OCI-LY1 (cell line): Measurements from ENCODE around the gene ABCC4.

ENCODE experiments used
- H2AFZ ChIP-seq: fragments of 200-600 bp; sonication (generic), shearing (Covaris generic); 2 replicates; pipeline ENCODE4 v1.6.0; 2014; ENCODE audit warnings: antibody characterized with exemption, mild to moderate bottlenecking, low read length
- H3F3A ChIP-seq: fragments of 200-600 bp; sonication (generic), shearing (Covaris generic); 2 replicates; pipeline ENCODE4 v1.6.0; 2014; ENCODE audit warnings: mild to moderate bottlenecking, antibody characterized with exemption, low read length, moderate library complexity; ENCODE audit not compliant: insufficient read depth
- H3K27ac ChIP-seq: fragments of 200-600 bp; sonication (generic); 2 replicates; pipeline ENCODE4 v1.5.1; 2014; ENCODE audit warnings: low read length, mixed run types, mild to moderate bottlenecking, low read depth; ENCODE audit not compliant: poor library complexity, severe bottlenecking
- H3K27me3 ChIP-seq: fragments of 200-600 bp; sonication (generic); 2 replicates; pipeline ENCODE4 v1.6.0; 2014; ENCODE audit warnings: antibody characterized with exemption, mild to moderate bottlenecking, low read length, moderate library complexity; ENCODE audit not compliant: insufficient read depth
- H3K36me3 ChIP-seq: fragments of 200-600 bp; sonication (generic); 2 replicates; pipeline ENCODE4 v1.6.1; 2014; ENCODE audit warnings: mild to moderate bottlenecking, antibody characterized with exemption, low read length, moderate library complexity, mixed read lengths; ENCODE audit not compliant: insufficient read depth
- H3K4me1 ChIP-seq: fragments of 200-600 bp; sonication (generic); 2 replicates; pipeline ENCODE4 v1.5.1; 2014; ENCODE audit warnings: mild to moderate bottlenecking, low read length, moderate library complexity; ENCODE audit not compliant: insufficient read depth, severe bottlenecking
- H3K4me2 ChIP-seq: fragments of 200-600 bp; sonication (generic), shearing (Covaris generic); 2 replicates; pipeline ENCODE4 v1.6.1; 2014; ENCODE audit warnings: low read length
- H3K4me3 ChIP-seq: fragments of 200-600 bp; sonication (generic); 2 replicates; pipeline ENCODE4 v1.5.1; 2014; ENCODE audit warnings: low read length, low read depth, mild to moderate bottlenecking, mixed read lengths; ENCODE audit not compliant: poor library complexity, severe bottlenecking
- H3K79me2 ChIP-seq: fragments of 200-600 bp; shearing (Covaris generic); 2 replicates; pipeline ENCODE4 v1.6.1; 2016; ENCODE audit warnings: mixed run types, low read length, mixed read lengths; ENCODE audit not compliant: insufficient read depth
- H3K9ac ChIP-seq: fragments of 200-600 bp; sonication (generic), shearing (Covaris generic); 2 replicates; pipeline ENCODE4 v1.6.1; 2014; ENCODE audit warnings: mild to moderate bottlenecking, low read length, mixed read lengths
- H3K9me2 ChIP-seq: fragments of 200-600 bp; sonication (generic), shearing (Covaris generic); 2 replicates; pipeline ENCODE4 v1.6.1; 2014; ENCODE audit warnings: low read depth, mild to moderate bottlenecking, low read length, mixed read lengths
- H3K9me3 ChIP-seq: fragments of 200-600 bp; shearing (Covaris generic); 2 replicates; pipeline ENCODE4 v1.6.1; 2014; ENCODE audit warnings: low read length, mixed read lengths
- H4K20me1 ChIP-seq: fragments of 200-600 bp; sonication (generic), shearing (Covaris generic); 2 replicates; pipeline ENCODE4 v1.6.0; 2016; ENCODE audit warnings: mild to moderate bottlenecking, low read length; ENCODE audit not compliant: insufficient read depth
- CTCF ChIP-seq: fragments of 200-600 bp; sonication (generic), shearing (Covaris generic); IDR thresholded peaks from 2 replicates; pipeline ENCODE4 v1.5.1; 2017; ENCODE audit warnings: mild to moderate bottlenecking, antibody characterized with exemption, low read length, moderate library complexity, mixed read lengths
- EZH2 ChIP-seq: fragments of 200-600 bp; sonication (generic), shearing (Covaris generic); IDR thresholded peaks from 2 replicates; pipeline ENCODE4 v1.8.0; 2017; ENCODE audit warnings: borderline replicate concordance, mixed run types, mild to moderate bottlenecking, antibody characterized with exemption, low read length, moderate library complexity, mixed read lengths

The ABCC4 gene

GRCh38 chr13:95247852-95248251 is 53.4 kb downstream of the ABCC4 start:
- TF ChIP-seq CTCF (no peak), EZH2 (no peak)
- H4K20me1 ChIP-seq, result no peaks in the 10 kb centered on the region
- peaks cover 11% of the 10 kb centered on the region for H3K4me1 ChIP-seq
- no peak overlapping the region for H3K4me2 ChIP-seq
- H3K79me2 ChIP-seq, result no peaks in the 10 kb centered on the region
- no peaks in the 10 kb centered on the region for H3F3A ChIP-seq
- H3K9me3 ChIP-seq, result no peaks in the 10 kb centered on the region
- no peak overlapping the region for H3K4me3 ChIP-seq
- no peaks in the 10 kb centered on the region for H3K27me3 ChIP-seq
- peaks cover 25% of the 10 kb centered on the region; the same call in 1 of the 2 replicates for H3K36me3 ChIP-seq
- no peak overlapping the region for H3K27ac ChIP-seq
- no peak overlapping the region for H2AFZ ChIP-seq
- H3K9me2 ChIP-seq, result no peaks in the 10 kb centered on the region
- H3K9ac ChIP-seq, result no peak overlapping the region

- no peaks in the 10 kb centered on the region for H3K27me3 ChIP-seq
- H3K4me3 ChIP-seq, result no peak overlapping the region
- no peak overlapping the region for H3K4me2 ChIP-seq
- TF ChIP-seq CTCF (no peak), EZH2 (no peak)
- no peaks in the 10 kb centered on the region for H3K79me2 ChIP-seq
- no peaks in the 10 kb centered on the region for H3K9me2 ChIP-seq
- H4K20me1 ChIP-seq, result no peaks in the 10 kb centered on the region
- no peak overlapping the region for H2AFZ ChIP-seq
- H3K9me3 ChIP-seq, result no peaks in the 10 kb centered on the region
- H3K27ac ChIP-seq, result no peak overlapping the region
- H3F3A ChIP-seq, result no peaks in the 10 kb centered on the region
- peaks cover 11% of the 10 kb centered on the region for H3K4me1 ChIP-seq
- H3K9ac ChIP-seq, result no peak overlapping the region
- peaks cover 25% of the 10 kb centered on the region; the same call in 1 of the 2 replicates for H3K36me3 ChIP-seq
These were observed 54.1 kb downstream of the ABCC4 start for GRCh38 chr13:95247171-95247570.

GRCh38 chr13:95246292-95247082 is 54.8 kb downstream of the ABCC4 start:
- peak overlapping the region; percentile 27 for H3K27ac ChIP-seq
- no peak overlapping the region for H3K9ac ChIP-seq
- no peaks in the 10 kb centered on the region for H3K27me3 ChIP-seq
- H3F3A ChIP-seq, result no peaks in the 10 kb centered on the region
- no peak overlapping the region for H2AFZ ChIP-seq
- peaks cover 25% of the 10 kb centered on the region; the same call in 1 of the 2 replicates for H3K36me3 ChIP-seq
- no peak overlapping the region for H3K4me2 ChIP-seq
- no peaks in the 10 kb centered on the region for H3K79me2 ChIP-seq
- H3K4me1 ChIP-seq, result peaks cover 11% of the 10 kb centered on the region
- no peaks in the 10 kb centered on the region for H4K20me1 ChIP-seq
- no peak overlapping the region for H3K4me3 ChIP-seq
- TF ChIP-seq CTCF (no peak), EZH2 (no peak)
- H3K9me2 ChIP-seq, result no peaks in the 10 kb centered on the region
- no peaks in the 10 kb centered on the region for H3K9me3 ChIP-seq
